Measurements from ENCODE around the gene EFNA5.

EFNA5 gene

DNA sequence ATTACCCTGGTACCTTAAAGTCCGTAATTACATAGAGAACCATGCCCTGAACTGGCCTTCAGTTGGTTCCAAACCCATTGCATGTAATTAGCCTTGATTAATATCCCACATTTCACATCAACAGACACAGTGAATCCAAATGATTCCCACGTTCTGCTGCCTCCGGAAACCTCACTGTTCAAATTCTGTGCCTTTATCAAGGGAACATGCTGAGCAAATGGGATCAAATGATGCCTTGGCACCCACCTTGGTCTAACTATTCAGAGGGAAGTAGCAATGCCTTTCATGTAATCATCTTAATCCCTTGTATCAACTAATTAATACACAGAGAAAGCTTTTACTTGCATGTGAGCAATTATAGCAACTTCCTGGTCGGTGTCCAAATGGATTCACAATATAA lies 100.6 kb downstream of the EFNA5 start (continued):
- TF ChIP-seq, protein P1, sequence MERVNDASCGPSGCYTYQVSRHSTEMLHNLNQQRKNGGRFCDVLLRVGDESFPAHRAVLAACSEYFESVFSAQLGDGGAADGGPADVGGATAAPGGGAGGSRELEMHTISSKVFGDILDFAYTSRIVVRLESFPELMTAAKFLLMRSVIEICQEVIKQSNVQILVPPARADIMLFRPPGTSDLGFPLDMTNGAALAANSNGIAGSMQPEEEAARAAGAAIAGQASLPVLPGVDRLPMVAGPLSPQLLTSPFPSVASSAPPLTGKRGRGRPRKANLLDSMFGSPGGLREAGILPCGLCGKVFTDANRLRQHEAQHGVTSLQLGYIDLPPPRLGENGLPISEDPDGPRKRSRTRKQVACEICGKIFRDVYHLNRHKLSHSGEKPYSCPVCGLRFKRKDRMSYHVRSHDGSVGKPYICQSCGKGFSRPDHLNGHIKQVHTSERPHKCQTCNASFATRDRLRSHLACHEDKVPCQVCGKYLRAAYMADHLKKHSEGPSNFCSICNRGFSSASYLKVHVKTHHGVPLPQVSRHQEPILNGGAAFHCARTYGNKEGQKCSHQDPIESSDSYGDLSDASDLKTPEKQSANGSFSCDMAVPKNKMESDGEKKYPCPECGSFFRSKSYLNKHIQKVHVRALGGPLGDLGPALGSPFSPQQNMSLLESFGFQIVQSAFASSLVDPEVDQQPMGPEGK (CRISPR knock-in tag; IDR thresholded peaks at IDR 0.05; ENCODE audit: borderline replicate concordance), result no peak
- TF ChIP-seq BACH2 (CRISPR knock-in tag; IDR thresholded peaks at IDR 0.05; ENCODE audit: borderline replicate concordance) (no peak), ZNF70 (CRISPR knock-in tag; IDR thresholded peaks at IDR 0.05) (no peak)

DNA sequence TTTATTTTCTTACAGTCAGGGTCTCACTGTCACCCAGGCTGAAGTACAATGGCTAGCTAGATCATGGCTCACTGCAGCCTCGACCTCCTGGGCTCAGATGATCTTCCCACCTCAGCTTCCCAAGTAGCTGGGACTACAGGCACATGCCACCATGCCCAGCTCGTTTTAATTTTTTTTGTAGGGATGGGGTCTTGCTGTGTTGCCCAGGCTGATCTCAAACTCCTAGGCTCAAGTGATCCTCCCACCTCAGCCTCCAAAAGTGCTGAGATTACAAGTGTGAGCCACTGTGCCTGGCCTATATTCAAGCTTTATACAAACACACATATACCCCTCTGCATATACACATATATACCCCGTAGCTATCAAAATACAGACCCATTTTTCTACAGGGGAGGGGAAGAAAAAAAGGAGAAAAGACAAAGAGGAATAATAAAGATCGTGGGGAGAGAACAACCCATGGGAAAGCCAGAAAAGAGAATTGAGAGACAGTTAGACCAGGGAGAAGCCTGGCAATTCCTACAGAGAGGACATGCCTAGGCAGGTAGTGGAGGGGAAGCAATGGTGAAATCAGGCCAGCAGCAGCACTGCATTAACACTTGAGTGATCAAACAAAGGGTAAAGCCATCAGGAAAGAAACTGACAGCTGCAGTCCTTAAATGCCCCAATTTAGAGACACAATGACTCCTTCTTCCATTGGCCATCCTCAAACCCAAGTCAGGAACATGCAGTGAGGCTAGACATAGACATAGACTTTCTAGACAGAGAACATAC lies 102.7 kb downstream of the EFNA5 start:
- no peak for ATAC-seq
- TF ChIP-seq, protein P1 (CRISPR knock-in tag; IDR thresholded peaks at IDR 0.05; ENCODE audit: borderline replicate concordance), result no peak
- TF ChIP-seq GLIS3 (CRISPR knock-in tag; IDR thresholded peaks at IDR 0.05) (no peak), TCF4 (CRISPR knock-in tag; IDR thresholded peaks at IDR 0.05; ENCODE audit: borderline replicate concordance) (no peak)

DNA sequence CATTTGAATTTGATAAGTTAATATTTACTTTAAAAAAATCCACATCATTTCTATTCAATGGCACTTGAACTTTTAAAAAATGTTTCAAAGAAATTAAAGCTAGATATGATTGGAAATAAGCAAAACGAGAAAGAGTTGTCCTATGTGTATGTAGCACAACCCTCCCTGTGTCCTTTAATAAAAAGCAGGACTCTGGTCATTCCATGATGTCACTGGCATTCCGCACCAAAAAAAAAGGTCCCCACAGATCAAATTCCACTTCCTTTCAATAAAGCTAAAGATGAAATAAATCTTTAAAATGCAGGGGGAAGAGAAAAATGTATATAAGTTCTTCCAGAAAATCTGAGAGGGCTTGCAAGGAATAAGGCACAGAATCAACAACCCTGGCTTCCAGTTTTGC lies 103.8 kb downstream of the EFNA5 start:
- ATAC-seq, result no peak
- TF ChIP-seq ZC3H10 (CRISPR knock-in tag; IDR thresholded peaks at IDR 0.05) (no peak), ESRRG (CRISPR knock-in tag; IDR thresholded peaks at IDR 0.05) (no peak), OSR1 (CRISPR knock-in tag; IDR thresholded peaks at IDR 0.05) (no peak), RARB (CRISPR knock-in tag; IDR thresholded peaks at IDR 0.05) (no peak), ISL1 (CRISPR knock-in tag; IDR thresholded peaks at IDR 0.05) (no peak), SNAI2 (CRISPR knock-in tag; IDR thresholded peaks at IDR 0.05) (no peak), TOX (CRISPR knock-in tag; IDR thresholded peaks at IDR 0.05; ENCODE audit: borderline replicate concordance) (no peak), GLIS3 (CRISPR knock-in tag; IDR thresholded peaks at IDR 0.05) (no peak), ZNF8 (CRISPR knock-in tag; IDR thresholded peaks at IDR 0.05) (no peak)
- TF ChIP-seq, protein P2, sequence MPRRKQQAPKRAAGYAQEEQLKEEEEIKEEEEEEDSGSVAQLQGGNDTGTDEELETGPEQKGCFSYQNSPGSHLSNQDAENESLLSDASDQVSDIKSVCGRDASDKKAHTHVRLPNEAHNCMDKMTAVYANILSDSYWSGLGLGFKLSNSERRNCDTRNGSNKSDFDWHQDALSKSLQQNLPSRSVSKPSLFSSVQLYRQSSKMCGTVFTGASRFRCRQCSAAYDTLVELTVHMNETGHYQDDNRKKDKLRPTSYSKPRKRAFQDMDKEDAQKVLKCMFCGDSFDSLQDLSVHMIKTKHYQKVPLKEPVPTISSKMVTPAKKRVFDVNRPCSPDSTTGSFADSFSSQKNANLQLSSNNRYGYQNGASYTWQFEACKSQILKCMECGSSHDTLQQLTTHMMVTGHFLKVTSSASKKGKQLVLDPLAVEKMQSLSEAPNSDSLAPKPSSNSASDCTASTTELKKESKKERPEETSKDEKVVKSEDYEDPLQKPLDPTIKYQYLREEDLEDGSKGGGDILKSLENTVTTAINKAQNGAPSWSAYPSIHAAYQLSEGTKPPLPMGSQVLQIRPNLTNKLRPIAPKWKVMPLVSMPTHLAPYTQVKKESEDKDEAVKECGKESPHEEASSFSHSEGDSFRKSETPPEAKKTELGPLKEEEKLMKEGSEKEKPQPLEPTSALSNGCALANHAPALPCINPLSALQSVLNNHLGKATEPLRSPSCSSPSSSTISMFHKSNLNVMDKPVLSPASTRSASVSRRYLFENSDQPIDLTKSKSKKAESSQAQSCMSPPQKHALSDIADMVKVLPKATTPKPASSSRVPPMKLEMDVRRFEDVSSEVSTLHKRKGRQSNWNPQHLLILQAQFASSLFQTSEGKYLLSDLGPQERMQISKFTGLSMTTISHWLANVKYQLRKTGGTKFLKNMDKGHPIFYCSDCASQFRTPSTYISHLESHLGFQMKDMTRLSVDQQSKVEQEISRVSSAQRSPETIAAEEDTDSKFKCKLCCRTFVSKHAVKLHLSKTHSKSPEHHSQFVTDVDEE (CRISPR knock-in tag; IDR thresholded peaks at IDR 0.05), result no peak
- TF ChIP-seq, protein P1 (CRISPR knock-in tag; IDR thresholded peaks at IDR 0.05; ENCODE audit: borderline replicate concordance), result no peak

DNA sequence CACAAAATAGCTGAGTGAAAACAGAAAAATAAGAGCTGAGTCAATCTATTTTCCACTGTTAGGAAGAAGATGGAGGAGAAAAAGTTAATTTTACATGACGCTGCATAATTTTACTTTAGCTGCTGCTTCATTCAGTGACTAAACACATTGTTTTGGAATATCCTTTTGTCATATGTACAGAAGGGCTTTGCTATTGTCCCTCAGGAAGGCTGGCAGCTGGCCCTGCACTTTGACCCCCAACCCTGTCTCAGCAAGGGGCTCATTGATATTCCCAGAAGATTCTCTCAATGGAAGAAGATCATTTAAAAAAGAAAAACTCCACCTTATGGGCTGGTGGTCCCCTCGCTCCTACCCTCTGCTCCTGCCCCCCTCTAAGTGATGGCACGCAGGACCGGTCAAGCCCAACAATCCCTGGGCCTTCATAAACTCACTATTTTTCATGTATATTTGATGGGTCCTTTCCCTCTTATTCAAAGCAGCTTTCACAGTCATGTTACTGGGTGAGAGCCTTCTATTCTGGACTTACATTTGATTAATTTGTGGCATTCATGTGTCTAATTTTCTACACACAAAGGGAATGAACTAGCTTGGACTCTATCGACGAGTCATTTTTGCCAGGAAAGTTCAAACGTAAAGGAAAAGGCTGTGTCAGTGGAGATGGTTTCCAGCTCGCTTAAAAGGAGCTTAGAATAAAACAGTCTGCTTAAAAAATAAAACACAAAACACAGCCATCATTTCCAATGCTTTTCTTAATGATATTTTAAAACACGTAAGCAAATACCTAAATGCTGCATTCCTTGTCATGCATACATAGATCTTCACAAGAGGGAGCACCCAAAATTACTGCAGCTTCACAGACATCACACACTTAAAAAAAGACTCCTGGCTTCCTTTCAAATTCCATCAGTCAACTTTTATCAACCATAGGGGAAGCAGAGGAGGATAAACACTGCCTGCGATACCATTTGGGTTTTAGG lies 104.7 kb downstream of the EFNA5 start:
- TF ChIP-seq ISL1 (CRISPR knock-in tag; IDR thresholded peaks at IDR 0.05) (peak; percentile 9; the same call in 1 of the 2 replicates), SNAI2 (CRISPR knock-in tag; IDR thresholded peaks at IDR 0.05) (no peak)
- ATAC-seq, result peak; percentile 52

DNA sequence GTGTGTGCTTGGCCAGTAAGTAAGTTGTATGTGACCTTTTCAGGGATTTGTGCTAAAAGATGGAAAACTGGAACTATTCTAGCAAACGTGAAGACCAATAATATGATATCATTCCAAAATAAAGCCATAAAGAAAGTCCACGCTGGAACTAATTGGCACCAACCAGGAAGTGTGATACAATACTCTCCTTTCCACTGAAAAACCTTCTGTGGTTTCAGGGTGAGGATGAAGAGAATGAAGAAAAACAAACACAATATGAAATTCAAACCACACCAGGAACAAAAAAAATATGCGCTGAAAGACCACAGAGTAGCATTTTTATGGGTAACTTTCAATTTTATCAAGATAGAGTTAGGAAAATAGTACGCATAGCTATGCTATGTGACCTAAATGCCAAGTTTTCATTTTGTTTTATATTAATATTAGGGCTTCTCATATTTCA lies 105.8 kb downstream of the EFNA5 start:
- ATAC-seq, result peak; percentile 73
- TF ChIP-seq, protein P3, sequence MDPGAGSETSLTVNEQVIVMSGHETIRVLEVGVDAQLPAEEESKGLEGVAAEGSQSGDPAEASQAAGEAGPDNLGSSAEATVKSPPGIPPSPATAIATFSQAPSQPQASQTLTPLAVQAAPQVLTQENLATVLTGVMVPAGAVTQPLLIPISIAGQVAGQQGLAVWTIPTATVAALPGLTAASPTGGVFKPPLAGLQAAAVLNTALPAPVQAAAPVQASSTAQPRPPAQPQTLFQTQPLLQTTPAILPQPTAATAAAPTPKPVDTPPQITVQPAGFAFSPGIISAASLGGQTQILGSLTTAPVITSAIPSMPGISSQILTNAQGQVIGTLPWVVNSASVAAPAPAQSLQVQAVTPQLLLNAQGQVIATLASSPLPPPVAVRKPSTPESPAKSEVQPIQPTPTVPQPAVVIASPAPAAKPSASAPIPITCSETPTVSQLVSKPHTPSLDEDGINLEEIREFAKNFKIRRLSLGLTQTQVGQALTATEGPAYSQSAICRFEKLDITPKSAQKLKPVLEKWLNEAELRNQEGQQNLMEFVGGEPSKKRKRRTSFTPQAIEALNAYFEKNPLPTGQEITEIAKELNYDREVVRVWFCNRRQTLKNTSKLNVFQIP (CRISPR knock-in tag; IDR thresholded peaks at IDR 0.05; ENCODE audit: borderline replicate concordance, low read depth), result no peak
- TF ChIP-seq ZNF70 (CRISPR knock-in tag; IDR thresholded peaks at IDR 0.05), result no peak
- TF ChIP-seq RARB (CRISPR knock-in tag; IDR thresholded peaks at IDR 0.05), result no peak
- no peak for TF ChIP-seq ISL1 (CRISPR knock-in tag; IDR thresholded peaks at IDR 0.05)
- no peak for TF ChIP-seq CSDC2 (CRISPR knock-in tag; IDR thresholded peaks at IDR 0.05)
- TF ChIP-seq, protein P4, sequence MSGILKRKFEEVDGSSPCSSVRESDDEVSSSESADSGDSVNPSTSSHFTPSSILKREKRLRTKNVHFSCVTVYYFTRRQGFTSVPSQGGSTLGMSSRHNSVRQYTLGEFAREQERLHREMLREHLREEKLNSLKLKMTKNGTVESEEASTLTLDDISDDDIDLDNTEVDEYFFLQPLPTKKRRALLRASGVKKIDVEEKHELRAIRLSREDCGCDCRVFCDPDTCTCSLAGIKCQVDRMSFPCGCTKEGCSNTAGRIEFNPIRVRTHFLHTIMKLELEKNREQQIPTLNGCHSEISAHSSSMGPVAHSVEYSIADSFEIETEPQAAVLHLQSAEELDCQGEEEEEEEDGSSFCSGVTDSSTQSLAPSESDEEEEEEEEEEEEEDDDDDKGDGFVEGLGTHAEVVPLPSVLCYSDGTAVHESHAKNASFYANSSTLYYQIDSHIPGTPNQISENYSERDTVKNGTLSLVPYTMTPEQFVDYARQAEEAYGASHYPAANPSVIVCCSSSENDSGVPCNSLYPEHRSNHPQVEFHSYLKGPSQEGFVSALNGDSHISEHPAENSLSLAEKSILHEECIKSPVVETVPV (CRISPR knock-in tag; IDR thresholded peaks at IDR 0.05), result no peak
- TF ChIP-seq ZFP3 (CRISPR knock-in tag; IDR thresholded peaks at IDR 0.05), result no peak
- no peak for TF ChIP-seq ZNF565 (CRISPR knock-in tag; conservative IDR thresholded peaks at IDR 0.05; ENCODE audit: low read depth)
- TF ChIP-seq SNAI2 (CRISPR knock-in tag; IDR thresholded peaks at IDR 0.05), result no peak
